ENCODE measurements around the gene SNX25.

Gene SNX25

DNA sequence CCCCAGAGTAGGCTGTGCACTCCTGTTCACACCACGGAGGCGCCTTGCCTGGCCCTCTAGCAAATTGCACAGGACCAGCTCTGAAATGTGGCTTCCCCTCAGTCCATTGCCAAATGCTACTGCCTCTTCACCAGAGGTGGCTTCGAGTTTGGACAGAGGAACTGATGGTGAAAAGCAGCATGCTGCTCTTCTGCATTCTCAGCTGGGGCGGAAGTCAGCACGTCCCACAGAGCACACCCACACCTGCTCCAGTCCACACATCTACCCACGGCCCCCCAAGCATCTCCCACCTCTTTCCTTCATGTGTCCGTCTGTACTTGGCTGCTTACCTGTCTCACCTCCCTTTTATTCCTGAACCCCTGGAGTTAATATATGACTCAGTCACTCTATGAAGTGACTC is 142.8 kb downstream of the SNX25 start:
- no peaks in the 10 kb centered on the region for H3K27me3 ChIP-seq (ENCODE audit: insufficient read depth, poor library complexity, severe bottlenecking)
- ATAC-seq (ENCODE audit: low read depth) (no peak), DNase-seq (ENCODE audit: low spot score) (no peak)
- no peak overlapping the region for H3K4me3 ChIP-seq (ENCODE audit: severe bottlenecking)
- no peaks in the 10 kb centered on the region for H3K9me3 ChIP-seq (ENCODE audit: severe bottlenecking)
- H3K36me3 ChIP-seq (ENCODE audit: low read depth), result no peaks in the 10 kb centered on the region
- no peaks in the 10 kb centered on the region for H3K4me1 ChIP-seq (ENCODE audit: insufficient read depth, poor library complexity, severe bottlenecking)
- no peak for TF ChIP-seq CTCF (IDR thresholded peaks at IDR 0.05; ENCODE audit: poor library complexity, severe bottlenecking)
- H3K27ac ChIP-seq (ENCODE audit: poor library complexity, severe bottlenecking), result no peak overlapping the region

- H3K27me3 ChIP-seq (ENCODE audit: insufficient read depth, poor library complexity, severe bottlenecking), result no peaks in the 10 kb centered on the region
- ATAC-seq (ENCODE audit: low read depth) (no peak), DNase-seq (ENCODE audit: low spot score) (no peak)
- H3K27ac ChIP-seq (ENCODE audit: poor library complexity, severe bottlenecking), result no peak overlapping the region
- H3K4me1 ChIP-seq (ENCODE audit: insufficient read depth, poor library complexity, severe bottlenecking), result no peaks in the 10 kb centered on the region
- no peaks in the 10 kb centered on the region for H3K9me3 ChIP-seq (ENCODE audit: severe bottlenecking)
- no peak for TF ChIP-seq CTCF (IDR thresholded peaks at IDR 0.05; ENCODE audit: poor library complexity, severe bottlenecking)
- H3K36me3 ChIP-seq (ENCODE audit: low read depth), result no peaks in the 10 kb centered on the region
- no peak overlapping the region for H3K4me3 ChIP-seq (ENCODE audit: severe bottlenecking)
Measured at GRCh38 chr4:185352741-185353140, 143.3 kb downstream of the SNX25 start.

DNA sequence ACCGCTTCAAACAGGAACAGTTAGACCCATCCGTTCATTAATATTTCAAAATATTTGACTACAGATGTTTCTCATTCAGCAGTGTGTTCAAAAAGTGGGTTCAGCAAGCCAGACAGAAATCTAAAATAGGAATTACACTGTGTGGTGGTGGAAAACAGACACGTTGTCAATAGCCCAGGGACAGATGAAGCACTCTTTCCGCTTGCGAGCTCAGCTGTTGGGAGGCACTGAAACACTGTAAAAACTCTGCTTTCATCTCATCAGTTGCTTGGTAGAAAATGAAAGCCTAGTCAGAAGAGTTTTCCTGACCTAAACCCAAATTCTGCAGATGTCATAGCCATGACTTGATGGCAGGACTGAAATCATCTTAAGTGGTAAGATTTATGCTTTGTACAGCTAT is 147.8 kb downstream of the SNX25 start:
- no peak for DNase-seq (ENCODE audit: low spot score)
- no peak for TF ChIP-seq CTCF (IDR thresholded peaks at IDR 0.05; ENCODE audit: poor library complexity, severe bottlenecking)
- H3K4me1 ChIP-seq (ENCODE audit: insufficient read depth, poor library complexity, severe bottlenecking), result peaks cover 10% of the 10 kb centered on the region
- H3K4me3 ChIP-seq (ENCODE audit: severe bottlenecking), result no peak overlapping the region
- H3K27ac ChIP-seq (ENCODE audit: poor library complexity, severe bottlenecking), result no peak overlapping the region
- H3K36me3 ChIP-seq (ENCODE audit: low read depth), result no peaks in the 10 kb centered on the region
- ATAC-seq (ENCODE audit: low read depth), result no peak
- H3K27me3 ChIP-seq (ENCODE audit: insufficient read depth, poor library complexity, severe bottlenecking), result no peaks in the 10 kb centered on the region
- no peaks in the 10 kb centered on the region for H3K9me3 ChIP-seq (ENCODE audit: severe bottlenecking)

GRCh38 chr4:185357733-185358440 is 148.5 kb downstream of the SNX25 start:
- TF ChIP-seq CTCF (IDR thresholded peaks at IDR 0.05; ENCODE audit: poor library complexity, severe bottlenecking), result no peak
- ATAC-seq (ENCODE audit: low read depth), result no peak
- peak overlapping the region; percentile 73 for H3K27ac ChIP-seq (ENCODE audit: poor library complexity, severe bottlenecking)
- no peak overlapping the region for H3K4me3 ChIP-seq (ENCODE audit: severe bottlenecking)
- no peak for DNase-seq (ENCODE audit: low spot score)
- peaks cover 10% of the 10 kb centered on the region for H3K4me1 ChIP-seq (ENCODE audit: insufficient read depth, poor library complexity, severe bottlenecking)
- no peaks in the 10 kb centered on the region for H3K9me3 ChIP-seq (ENCODE audit: severe bottlenecking)
- no peaks in the 10 kb centered on the region for H3K36me3 ChIP-seq (ENCODE audit: low read depth)
- H3K27me3 ChIP-seq (ENCODE audit: insufficient read depth, poor library complexity, severe bottlenecking), result no peaks in the 10 kb centered on the region

- H3K36me3 ChIP-seq (ENCODE audit: low read depth), result no peaks in the 10 kb centered on the region
- no peaks in the 10 kb centered on the region for H3K27me3 ChIP-seq (ENCODE audit: insufficient read depth, poor library complexity, severe bottlenecking)
- ATAC-seq (ENCODE audit: low read depth) (peak; percentile 90), DNase-seq (ENCODE audit: low spot score) (no peak)
- TF ChIP-seq CTCF (IDR thresholded peaks at IDR 0.05; ENCODE audit: poor library complexity, severe bottlenecking), result no peak
- H3K9me3 ChIP-seq (ENCODE audit: severe bottlenecking), result no peaks in the 10 kb centered on the region
- H3K4me1 ChIP-seq (ENCODE audit: insufficient read depth, poor library complexity, severe bottlenecking), result peaks cover 10% of the 10 kb centered on the region
- H3K4me3 ChIP-seq (ENCODE audit: severe bottlenecking), result no peak overlapping the region
- H3K27ac ChIP-seq (ENCODE audit: poor library complexity, severe bottlenecking), result peak overlapping the region; percentile 73
Measured at GRCh38 chr4:185358514-185358913, 149.1 kb downstream of the SNX25 start.
